NCI-H187 treated with DMSO at 0.1 percent for 48 hours (cell line): Measurements from ENCODE around the gene FBXL13.
A peak's percentile ranks its signal among the peaks of the same experiment; 100 is the strongest.
"Not testable (repeated sequence)": the region's sequence is repeated elsewhere in the genome, so short reads cannot be mapped to it uniquely, and the experiment has no call there.

Source experiments
- DNase-seq: peaks from one replicate; lab custom pipeline; 2025; lab: John Stamatoyannopoulos, UW

Gene FBXL13

DNA sequence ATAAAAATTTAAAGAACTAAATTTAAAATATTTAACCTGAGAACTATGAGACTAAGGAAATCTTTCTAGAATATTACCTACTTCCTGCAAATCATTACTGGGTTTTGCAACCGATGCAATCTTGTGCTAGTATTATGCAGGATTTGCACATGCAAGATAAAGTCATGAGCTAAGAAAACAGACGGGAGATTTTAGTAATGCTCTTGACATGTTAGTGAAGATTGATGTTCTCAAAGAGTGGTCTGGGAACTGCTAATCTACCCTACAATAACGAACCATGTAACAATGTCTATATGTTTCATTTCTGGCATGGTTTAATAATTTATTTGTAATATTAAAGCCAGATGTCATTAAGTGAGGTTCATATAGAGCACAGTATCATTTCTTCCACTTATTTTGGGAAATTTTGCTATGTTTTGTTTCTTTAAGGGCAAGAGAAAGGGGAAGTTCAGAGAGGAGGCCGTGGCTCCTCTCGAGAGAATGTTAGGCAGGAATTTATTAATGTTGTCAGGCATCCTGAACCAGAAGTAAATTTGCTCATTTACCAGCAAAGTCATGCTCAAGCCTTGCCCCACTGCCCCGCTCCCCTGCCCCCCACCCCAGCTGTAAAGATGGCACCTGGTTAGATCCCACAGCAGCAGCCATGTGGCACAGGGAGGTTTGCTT is 139.0 kb downstream of the FBXL13 start:
- no peak for DNase-seq

DNA sequence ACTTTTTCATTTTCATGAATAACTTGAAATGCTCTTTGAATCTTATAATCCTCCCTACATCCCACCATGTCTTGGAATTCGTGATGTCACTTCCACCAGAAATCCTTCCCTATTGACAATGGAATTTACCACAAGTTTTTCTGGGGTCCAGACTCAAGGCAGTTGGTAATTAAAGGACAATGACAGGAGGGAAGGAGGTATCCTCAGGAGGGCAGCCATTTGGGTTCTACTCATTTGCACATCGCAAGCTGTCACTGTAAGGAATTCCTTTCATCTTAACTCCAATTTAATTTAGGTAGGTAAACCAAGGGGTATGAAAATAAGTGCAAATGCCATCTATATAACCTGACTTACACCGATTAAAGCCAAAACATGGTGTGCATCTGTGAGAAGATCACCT is 139.9 kb downstream of the FBXL13 start:
- DNase-seq, result no peak

DNA sequence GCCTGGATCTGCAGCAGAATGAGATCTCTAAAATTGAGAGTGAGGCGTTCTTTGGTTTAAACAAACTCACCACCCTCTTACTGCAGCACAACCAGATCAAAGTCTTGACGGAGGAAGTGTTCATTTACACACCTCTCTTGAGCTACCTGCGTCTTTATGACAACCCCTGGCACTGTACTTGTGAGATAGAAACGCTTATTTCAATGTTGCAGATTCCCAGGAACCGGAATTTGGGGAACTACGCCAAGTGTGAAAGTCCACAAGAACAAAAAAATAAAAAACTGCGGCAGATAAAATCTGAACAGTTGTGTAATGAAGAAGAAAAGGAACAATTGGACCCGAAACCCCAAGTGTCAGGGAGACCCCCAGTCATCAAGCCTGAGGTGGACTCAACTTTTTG is 140.4 kb downstream of the FBXL13 start:
- no peak for DNase-seq

DNA sequence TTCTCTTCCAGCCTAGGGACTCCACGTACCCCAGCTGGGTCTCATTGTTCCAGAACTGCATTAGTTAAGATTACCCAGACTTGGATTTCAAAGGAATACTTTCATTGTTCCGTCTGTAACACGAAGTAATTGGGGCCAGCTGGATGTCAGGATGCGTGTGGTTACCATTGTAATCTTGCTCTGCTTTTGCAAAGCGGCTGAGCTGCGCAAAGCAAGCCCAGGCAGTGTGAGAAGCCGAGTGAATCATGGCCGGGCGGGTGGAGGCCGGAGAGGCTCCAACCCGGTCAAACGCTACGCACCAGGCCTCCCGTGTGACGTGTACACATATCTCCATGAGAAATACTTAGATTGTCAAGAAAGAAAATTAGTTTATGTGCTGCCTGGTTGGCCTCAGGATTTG is 140.8 kb downstream of the FBXL13 start:
- DNase-seq, result no peak

DNA sequence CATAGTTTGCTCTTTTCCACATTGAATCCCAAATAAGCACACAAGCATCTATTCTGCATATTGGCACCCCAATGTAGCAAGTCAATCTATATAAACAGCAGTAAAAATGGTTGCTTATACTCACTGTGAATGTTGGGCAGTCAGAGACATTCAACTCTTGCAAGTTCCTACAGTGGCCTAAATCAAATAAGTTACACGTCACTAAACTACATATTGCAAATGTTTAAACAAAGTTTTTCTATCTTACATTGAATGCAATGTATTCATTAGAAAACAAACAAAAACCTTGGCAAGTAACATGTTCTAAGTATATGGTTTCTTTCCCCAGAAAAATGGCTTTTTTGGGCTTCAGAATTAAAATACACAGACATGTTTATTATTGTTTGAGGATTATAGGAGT is 142.8 kb downstream of the FBXL13 start:
- no peak for DNase-seq

DNA sequence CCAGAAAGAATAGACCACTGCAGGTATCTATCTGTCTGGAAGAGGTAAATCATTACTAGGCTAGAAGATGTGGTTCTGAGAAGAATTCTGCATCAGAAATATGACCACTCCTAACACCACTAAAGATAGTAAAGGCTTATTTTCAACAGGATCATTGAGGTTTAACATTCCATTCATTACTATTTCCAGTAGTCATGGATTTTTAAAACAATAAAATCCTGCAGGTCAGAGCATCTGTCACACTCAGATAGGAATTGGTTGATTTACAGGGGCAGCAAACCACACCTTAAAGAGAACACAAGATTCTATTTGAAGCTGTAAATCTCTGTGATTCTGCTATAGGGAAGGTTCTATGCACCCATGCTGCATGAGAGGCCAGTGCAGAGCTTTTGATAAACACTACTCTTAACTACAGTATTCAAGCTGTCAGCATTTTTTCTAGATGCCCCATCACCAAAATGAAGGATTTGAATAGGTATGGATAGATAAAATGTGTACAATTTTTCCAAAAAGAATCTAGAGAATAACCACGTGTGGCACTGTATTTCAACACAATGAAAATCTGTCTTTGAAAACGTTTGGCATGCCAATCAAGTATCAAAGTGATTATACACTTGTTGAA is 147.2 kb downstream of the FBXL13 start:
- DNase-seq, result no peak

DNA sequence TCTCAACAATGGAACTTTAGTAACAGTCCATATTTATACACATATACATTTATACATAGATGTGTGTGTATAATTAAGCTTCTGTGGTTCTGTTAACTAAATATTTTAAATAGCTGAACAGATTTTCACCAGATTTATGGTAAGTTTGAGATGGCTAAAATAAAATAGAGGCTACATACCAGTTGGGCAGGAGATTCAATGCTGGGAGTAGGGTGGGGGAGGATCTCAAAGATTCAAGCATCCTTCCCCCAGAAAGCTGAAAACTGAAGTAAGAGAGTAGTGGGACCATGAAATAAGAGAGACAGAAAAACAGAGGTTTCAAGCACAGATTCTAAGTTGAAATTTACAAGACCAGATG is 147.8 kb downstream of the FBXL13 start:
- no peak for DNase-seq

DNA sequence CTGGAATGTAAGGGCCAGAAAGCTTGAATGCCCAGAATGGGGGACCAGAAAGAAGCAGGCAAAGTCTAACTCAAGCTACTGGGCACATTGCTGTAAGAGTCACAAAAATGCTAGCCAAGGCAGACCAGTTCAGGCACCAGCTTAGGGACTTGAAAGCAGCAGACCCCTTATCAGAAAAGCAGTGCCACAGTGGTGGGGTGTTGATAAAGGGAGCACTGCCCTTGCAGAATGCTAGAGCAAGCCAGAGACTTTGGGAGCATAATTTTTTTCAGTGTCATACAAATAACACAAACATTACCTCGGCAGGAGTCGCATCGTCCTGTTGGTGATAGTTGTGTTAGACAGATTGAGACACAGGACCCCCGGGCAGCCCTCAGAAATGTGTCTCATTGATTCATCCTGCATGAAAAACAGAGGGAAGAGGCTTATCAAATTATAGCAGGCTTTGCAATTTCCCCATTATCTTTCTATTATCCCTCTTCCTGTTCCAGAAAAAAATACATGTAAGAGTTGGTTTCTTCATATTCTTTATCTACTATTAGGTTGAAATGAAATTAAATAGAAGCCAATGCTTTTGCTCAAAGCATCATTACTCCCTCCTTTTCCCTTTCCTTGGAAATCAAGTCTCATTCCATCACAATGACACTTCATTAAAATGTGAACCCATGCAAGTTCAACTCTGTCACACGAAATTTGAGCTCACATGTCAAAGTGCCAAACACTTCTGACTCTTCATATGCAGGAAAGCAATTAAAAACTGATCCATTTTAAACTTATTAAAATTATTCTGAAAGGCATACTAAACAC is 148.4 kb downstream of the FBXL13 start:
- DNase-seq, result no peak

DNA sequence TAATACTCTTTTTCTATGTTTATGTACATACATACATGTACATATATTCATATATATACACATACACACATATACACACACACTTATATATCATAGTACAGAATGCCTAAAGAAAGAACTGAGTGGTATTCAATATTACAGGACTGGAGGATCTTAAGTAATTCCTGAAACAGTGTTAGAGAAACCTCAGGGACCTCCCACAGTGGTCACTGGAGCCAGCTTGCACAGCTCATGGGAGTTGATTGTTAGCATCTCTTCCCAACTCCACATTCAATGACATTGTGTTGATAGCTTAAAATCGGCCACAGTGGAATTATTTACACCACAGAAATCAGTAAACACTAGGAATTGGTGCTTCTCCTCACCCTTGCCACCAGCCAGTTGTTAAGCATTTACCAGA is 155.8 kb downstream of the FBXL13 start:
- no peak for DNase-seq

DNA sequence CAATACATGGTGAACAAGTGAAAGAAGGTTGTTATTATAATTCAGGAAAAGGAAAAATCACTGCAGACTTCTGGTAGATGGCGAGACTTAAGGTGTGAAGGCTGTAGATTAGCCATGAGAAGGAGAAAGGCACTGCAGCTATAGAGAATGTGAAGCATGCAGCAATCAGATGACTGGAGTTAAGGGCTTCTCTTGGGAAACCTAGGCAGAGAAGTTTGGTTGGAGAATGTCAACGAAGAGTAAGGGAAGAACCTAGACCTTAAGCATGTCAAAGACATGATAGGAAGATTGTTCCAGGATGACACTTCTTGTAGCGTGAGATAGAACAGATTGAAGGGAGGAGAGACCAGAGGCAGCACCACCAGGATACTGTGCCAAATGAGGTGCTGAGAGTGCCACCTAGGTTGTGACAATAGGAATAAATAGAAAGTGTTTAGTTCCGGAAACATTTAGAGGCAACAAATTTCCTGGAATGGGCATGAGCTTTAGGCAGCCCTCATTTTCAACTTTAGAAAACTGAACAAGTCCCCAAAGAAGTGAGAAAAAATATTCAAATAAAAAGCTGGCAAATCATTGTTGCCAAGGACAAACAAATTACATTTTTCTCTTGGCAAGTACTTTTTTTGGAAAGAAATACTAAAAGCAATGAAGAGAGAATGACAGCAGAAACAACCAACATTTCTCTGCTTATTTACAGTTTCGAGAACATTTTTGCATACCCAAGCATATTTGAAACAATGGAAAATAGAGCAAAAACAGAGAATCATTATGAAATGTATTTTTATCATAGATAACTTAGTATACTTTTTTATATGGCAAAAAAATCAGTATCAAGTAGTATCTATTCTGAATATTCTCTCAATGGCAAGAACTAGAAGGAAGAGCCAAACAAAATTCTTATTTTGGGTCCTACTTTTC is 156.9 kb downstream of the FBXL13 start:
- DNase-seq, result no peak

DNA sequence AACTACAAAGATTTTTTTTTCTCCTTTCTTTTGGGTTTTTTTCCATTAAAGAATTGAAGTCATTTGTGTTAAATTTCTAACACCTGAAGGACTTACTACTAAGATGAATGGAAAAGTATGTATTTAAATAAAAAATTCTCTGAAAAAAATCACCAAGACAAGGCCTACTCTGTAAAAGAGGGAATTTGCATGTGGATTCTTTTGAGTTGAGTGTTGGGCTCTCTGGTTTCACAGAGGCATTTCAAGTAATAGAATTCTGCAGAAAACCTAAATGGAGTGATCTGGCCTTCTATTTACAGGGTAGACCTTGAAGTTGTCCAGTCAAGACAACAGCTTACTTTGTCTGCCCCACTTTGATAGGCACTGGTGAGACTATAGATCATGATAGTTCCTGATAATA is 157.7 kb downstream of the FBXL13 start:
- no peak for DNase-seq

DNA sequence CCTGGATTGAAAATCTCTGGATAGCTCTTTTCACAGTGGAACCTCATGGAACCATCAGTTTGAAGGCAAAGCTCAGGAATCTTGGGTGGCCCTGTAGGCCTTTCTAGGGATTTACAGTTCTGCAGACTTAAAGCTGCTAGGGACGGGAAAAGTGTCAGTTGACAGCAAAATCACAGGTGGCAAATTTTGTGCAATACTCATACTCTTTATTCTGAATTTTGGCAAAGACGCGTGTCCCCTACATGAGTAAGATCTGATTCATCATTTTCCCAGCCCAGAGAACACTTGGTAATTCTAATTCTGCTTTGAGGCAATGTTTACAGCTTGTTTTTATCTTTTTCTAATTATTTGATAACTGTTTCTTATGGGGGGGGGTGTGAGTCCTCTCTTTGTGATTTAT is 158.2 kb downstream of the FBXL13 start:
- DNase-seq, result no peak

DNA sequence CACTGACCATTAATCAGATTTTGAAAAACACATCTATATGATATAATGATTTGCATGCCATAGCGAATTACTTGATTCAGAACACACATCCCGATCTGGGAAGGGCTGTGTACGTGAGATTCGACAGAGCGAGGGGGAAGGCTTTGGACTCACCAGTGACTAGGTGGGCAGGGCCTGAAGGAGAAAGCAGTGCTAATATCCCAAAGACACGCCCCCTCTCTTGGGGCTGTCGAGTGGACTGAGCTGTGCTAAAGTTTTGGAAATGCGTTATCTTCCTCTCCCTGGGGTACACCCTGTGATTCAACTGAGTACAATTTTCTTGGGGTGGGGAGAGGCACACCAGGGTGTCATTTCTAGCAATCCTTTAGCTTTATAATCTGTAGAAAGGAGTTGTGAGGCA is 160.0 kb downstream of the FBXL13 start:
- no peak for DNase-seq

DNA sequence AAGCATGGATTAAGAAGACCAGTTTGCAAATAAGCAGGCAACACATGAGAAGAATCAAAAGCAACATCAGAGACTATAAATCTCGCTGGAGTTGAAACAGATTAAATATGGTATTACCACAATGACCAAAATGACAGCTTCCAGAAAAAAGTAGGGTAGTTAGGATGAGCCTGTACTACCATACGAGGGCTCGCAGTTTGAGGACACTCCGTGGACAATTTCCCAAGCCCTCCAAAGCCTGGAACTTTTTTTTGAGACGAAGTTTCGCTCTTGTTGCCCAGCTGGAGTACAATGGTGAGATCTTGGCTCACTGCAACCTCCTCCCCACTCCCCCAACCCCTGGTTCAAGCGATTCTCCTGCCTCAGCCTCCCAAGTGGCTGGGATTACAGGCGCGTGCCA is 160.8 kb downstream of the FBXL13 start:
- no peak for DNase-seq

DNA sequence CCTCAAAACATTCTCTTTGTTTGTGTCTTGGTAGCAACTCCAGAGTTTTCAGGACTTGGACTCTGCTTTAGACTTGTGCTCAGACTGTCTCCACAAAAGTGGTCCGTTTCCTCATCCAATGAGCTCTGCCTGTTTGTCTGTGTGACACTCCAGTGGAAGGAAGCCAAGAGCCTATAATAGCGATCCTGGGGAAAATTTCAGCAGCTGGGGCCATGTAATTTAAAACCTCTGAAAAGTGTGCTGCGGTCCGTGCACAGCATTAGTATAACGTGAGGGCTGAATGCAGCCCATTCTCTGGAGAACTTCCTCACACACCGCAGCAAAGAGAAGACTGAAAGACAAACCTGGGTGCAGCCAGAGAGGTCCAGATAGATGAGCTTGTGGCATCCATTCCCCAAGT is 161.9 kb downstream of the FBXL13 start, which contains the start of gene LRRC17:
LRRC17 (plus strand) TSS at position 259 of the 400 bp plus-strand sequence. CDS start 20,914 bp downstream, outside the sequence.
- DNase-seq, result peak; percentile 6

DNA sequence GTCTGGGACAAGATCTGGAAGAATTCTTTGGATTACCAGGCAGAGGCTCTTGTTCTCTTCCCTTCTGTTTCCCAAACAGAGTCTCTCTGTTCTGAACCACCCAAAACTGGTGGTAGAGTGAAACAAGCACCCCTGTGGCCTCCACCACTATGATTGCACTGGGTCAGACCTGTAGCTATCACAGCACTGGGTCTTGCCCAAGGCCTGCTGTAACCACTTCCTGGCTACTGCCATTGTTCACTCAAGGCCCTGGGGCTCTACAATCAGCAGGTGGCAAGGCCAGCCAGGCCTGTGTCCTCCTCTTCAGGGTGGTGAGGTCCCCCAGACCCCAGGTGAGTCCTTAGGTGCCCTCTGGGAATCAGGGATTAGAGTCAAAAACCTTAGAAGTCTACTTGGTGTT is 165.9 kb downstream of the FBXL13 start:
- no peak for DNase-seq

DNA sequence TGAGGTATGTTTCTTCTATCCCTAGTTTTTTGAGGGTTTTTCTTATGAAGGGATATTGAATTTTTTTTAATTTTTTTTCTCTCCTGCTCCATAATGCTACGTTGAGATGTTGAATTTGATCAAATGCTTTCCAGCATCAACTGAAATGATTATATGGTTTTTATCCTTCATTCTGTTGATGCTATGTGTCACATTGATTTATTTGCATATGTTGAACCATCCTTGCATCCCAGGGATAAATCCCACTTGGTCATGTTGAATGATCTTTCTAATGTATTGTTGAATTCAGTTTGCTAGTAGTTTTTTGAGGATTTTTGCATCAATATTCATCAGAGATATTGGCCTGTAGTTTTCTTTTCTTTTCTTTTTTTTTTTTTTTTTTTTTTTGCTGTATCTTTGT is 171.0 kb downstream of the FBXL13 start:
- DNase-seq, result not testable (repeated sequence)

DNA sequence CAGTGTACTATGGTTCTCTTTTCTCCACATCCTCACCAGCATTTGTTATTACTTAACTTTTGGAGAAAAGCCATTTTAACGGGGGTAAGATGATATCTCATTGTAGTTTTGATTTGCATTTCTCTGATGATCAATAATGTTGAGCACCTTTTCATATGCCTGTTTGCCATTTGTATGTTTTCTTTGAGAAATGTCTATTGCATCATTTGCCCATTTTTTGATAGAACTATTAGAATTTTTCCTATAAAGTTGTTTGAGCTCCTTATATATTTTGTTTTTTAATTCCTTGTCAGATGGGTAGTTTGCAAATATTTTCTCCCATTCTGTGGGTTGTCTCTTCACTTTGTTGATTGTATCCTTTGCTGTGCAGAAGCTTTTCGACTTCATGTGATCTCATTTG is 172.5 kb downstream of the FBXL13 start:
- not testable (repeated sequence) for DNase-seq

DNA sequence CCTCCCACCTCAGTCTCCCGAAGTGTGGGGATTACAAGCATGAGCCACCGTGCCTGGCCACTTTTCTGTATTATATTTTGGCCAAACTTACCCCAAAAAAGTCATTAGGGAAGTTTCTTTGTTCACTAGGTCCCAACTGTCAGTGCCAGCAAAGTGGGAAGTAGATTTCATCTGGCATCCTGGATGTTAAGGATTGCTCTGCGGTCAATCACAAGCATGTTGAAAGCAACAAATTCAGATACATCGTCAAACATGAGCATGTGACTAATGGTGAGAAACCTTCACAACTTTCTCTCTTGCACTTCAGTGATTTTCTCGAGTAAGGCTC is 176.1 kb downstream of the FBXL13 start:
- DNase-seq, result no peak

DNA sequence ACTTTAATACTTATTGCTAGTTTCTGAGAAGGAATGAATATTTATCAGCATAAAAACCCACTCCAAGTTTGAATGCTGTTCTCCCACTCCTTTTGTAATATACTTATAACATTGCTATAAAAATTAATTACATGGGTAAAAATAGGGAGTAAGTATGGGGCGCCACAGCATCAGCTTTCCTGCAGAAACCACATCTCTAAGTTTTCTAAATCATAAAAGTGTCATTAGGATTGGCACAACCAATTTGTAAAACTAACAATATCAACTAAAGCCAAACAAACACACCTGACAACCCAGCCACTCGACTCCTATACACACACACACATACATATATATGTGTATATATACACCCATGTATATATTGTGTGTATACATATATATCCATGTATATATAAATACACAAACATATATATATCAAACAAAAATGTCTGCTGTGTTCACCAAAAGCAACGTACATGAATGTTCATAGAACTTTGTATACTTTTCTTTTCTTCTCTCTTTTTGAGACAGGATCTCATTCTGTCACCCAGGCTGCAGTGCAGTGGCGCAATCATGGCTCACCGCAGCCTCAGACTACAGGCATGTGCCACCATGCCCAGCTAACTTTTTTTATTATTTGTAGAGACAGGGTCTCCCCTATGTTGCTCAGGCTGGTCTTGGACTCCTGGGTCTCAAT is 176.6 kb downstream of the FBXL13 start:
- DNase-seq, result no peak

DNA sequence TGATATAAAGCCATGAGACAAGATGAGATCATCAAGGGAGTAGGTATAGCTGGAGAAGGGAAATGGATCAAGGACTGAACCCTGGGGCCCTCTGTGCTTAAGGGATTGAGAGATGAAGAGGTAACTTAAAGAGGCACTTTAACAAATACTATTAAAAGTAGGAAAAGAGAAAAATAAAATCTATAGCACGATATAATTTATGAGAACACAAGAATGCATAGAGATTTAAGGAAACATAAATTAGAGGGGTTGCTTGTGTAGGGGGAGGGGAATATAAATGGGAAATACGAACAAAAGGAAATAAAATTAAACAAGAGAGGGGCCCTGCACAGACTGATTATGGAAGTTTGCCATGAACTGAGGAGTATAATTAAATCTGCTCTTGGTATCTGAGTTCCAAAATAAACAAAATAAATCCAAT is 177.4 kb downstream of the FBXL13 start:
- no peak for DNase-seq

DNA sequence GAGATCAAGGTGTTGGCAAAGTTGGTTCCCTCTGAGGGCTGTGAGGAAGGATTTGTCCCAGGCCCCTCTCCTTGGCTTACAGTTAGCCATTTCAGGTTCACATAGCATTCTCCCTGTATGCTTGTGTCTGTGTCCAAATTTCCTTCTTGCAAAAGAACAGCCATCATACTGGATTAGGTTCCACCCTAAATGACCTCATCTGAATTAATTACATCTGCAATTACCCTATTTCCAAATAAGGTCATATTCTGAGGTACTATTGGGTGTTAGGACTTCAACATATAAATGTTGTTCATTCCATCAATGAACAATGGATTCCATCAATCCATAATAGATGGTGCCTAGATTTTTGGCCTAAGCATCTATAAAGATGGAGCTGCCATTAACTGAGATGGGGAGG is 178.0 kb downstream of the FBXL13 start:
- no peak for DNase-seq
